Measurements from ENCODE around the gene NR6A1.

The NR6A1 gene

DNA sequence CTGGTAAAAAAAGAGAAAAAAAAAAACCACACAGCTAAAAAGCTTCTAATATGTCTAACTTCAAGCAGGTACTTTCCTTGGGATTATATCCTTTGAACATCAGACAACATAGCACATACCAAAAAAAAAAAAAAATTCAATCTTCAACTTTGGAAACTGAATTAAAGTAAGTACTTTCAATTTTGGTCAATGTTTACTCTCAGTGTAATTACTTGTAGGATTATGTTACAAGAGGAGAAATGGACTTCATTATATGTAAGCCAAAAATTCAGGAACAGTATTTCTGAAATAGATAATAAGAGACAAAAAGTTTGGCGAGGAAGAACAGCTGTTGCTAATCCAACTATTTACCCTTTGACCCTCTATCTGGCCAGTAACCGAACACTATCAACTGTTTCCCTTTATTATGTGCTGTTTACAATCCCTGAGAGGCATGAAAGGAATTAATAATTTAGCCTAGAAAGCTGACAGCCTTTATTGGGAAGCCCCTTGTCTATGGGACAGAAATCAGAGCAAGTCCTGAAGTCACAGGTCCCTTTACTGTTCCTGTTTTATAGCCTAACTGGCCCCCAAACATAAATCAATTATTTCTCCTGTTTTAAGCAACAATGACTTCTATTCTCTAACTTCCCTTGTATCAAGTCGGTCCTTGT lies 46.6 kb downstream of the NR6A1 start:
- no peak for DNase-seq (ENCODE audit: low read depth in 3 of 3)

DNA sequence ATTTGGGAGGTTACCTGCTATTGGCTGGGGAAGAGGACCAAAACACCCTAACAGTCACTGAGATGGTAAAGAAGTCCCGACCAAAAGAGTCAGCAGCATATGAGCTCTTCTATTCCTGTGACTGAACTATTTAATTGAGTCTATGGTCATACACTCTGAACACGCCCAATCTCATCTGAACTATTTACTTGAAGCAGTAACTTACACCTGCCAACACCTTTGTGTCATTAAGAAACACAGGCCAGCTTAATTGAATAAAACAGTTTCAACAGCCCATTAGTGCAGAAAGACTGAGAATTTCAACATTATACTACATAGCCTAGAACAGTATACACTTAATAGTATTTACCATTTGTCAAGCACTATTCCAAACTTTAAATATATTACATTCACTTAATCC lies 47.8 kb downstream of the NR6A1 start:
- DNase-seq (ENCODE audit: low read depth in 3 of 3) = no peak

DNA sequence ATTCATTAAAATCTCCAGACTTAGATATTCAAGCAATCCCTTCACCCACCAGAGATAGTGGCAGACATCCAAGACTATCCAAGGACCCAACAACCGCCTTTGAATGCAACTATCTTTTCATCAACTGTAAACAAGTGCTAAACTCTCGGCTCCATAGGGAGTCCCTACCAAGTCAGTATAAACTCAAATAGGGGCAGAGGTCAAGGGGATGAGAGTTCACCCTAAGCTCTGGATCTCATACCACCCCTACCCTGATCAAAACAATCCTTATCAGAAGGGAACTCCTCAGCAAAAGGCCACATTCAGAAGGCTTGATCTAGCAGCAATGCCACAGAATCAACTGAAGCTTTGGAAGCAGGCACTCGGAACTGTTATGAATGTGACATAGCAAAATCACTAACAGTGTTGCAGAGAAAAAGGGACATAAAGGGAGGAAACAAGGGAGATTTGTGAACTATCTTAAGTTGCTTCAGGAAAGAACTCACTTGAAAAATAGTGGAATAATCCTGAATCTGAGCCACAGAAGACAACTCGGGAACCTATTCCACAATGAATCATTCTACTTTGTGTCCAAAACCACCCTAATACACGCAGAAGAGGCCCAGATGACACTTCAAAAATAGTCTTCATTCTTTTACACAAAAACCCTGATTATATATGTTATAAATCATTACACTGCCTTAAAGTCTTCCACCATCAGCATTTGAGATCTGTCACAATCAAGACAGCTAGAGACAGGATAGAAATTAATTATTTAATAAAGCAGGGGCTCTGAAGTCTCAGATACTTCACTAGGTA lies 49.8 kb downstream of the NR6A1 start:
- no peak for DNase-seq (ENCODE audit: low read depth in 3 of 3)

- no peak for DNase-seq (ENCODE audit: low read depth in 3 of 3)
Observed at GRCh38 chr9:124720429-124721108, 50.5 kb downstream of the NR6A1 start.

DNA sequence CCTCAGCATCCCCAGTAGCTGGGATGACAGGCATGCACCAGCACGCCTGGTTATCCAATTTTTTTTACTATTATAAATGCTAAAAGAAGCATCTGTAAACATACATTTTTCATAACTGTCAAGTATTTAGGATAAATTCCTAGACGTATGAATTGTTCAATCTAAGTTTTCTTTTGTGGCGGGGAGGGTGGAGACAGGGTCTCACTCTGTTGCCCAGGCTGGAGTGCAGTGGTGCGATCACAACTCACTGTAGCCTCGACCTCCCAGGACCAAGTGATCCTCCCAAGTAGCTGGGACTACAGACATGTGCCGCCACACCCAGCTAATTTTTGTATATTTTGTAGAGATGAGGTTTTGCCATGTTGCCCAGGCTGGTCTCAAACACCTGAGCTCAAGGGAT lies 52.2 kb downstream of the NR6A1 start:
- DNase-seq (ENCODE audit: low read depth in 3 of 3) = no peak

DNA sequence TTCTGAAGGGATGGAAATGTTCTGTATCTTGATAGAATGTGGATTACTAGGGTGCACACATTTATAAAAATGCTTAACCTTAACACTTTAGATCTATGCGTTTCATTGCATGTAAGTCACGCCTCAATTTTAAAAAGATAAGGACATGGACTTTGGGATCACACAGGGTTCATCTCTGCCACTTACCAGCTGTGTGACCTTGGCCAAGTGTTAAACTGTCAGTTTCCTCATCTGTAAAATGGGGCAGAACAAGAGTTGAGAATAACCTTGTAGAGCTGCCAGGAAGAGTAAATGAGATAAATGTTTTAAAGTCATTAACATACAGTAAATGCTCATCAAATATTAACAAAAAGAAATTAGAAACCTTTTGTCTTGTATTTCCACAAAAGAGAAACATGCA lies 53.5 kb downstream of the NR6A1 start:
- DNase-seq (ENCODE audit: low read depth in 3 of 3) = no peak

- DNase-seq (ENCODE audit: low read depth in 3 of 3) = no peak
Observed at GRCh38 chr9:124716808-124717207, 54.3 kb downstream of the NR6A1 start.

DNA sequence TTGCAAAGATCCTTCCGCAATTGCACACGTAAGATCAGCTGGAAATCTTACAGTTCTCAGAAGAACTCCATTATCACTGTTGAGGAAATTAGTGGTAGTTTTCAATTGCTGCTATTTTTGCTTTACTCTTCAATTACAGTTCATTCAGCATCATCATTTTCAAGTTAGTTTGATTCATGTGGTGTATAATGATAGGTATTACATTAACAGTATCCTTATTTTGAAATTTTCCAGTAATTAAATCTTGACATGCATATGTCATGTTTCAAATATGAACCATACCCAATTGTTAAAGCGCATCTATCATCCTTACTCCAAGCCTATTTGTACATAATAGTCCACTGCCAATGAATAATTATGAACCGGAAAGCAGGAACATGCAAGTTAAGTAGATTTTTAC lies 60.3 kb downstream of the NR6A1 start:
- DNase-seq (ENCODE audit: low read depth in 3 of 3) = no peak

GRCh38 chr9:124709292-124709690 lies 61.8 kb downstream of the NR6A1 start:
- no peak for DNase-seq (ENCODE audit: low read depth in 3 of 3)

DNA sequence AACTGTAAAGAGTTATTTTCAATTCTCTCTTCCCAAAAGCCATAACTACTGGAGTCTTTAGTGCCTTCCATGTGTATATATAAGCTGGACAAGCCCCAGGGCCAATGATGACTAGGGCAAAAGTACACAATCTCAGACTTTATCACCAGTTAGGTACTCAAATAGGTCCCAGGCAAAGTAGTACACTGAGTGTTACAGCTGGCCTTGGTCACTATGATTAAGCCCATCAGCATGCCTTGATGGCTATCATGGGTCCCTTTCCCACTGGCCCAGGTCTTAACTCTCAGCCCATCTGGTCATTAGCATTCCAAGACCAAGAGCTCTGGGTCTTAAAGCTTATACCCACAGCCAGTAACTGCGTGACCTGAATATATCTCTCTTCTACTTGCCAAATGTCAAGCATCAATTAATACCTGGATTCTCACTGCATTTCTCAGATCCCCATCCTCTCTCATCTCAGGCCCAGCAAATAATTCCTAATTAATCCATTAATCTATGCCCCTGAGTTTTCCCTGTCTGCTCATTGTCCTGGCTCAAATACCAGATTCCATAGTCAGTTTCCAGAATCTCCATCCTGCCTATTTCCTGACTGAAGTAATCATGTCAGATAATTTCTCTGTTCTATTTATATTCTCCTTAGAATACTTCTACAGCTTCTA lies 62.3 kb downstream of the NR6A1 start:
- no peak for DNase-seq (ENCODE audit: low read depth in 3 of 3)

DNA sequence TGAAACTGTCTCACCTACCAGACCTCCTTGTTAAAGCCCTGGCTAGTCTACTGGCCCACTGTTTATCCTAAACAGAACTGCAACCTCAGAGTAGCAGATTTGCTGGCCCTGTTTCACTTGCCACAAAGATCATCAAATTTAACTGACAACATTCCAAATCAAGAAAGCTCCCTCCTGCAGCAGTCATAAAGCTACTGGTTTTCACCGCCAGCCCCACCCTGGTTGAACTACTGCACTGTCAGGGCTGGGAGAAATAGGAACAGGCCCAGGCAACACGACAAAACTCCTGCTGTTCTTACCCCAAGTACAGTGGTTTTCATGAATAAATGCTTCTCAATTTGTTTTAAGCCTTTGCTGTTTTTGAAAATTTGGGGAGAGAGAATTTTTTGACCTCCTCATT lies 63.0 kb downstream of the NR6A1 start:
- no peak for DNase-seq (ENCODE audit: low read depth in 3 of 3)

DNA sequence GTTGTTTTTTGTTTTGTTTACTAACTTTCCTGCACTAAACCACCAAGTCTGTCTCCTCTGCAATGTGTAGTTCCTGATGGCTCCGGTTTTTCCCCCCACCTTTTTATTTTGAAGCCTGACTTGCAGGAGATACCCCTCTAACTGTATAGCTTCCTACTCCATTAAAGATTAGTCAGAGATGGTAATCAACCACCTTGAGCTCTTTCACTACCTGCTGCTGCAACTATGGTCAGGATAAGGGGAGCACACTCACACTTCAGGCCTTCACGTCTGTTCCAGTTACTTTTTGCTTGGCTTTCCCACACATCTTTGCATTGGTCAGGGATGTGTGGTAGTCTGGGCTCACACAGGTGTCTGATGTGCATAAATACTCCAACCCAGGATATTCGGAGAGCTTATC lies 63.4 kb downstream of the NR6A1 start:
- no peak for DNase-seq (ENCODE audit: low read depth in 3 of 3)

DNA sequence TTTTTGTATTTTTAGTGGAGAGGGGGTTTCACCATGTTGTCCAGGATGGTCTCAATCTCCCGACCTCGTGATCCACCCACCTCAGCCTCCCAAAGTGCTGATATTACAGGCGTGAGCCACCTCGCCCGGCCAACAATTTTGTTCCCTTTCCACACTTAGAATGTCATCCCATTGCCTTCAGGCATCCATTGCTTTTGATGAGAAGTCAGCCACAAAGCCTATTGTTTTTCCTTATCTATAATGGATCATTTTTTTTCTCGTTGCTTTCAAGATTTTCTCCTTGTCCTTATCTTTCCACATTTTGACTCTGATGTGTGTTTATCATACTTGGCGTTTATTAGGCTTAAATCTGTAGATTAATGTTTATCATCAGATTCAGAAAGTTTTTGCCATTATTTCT lies 64.4 kb downstream of the NR6A1 start:
- no peak for DNase-seq (ENCODE audit: low read depth in 3 of 3)

DNA sequence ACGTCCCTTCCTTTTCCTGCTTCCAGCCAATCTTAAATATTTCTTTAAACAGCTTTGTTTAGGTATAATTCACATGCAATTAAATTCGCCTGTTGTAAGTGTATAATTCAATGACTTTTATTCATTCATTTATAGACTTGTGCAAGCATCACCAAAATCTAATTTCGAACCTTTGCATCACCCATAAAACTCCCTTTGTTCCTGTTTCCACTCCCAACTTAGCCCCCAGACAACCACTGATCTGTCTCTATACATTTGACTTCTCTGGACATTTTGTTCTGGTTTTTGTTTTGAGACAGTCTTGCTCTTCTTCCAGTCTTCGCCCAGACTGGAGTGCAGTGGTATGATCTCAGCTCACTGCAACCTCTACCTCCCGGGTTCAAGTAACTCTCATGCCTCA lies 71.5 kb downstream of the NR6A1 start:
- DNase-seq (ENCODE audit: low read depth in 3 of 3) = no peak

DNA sequence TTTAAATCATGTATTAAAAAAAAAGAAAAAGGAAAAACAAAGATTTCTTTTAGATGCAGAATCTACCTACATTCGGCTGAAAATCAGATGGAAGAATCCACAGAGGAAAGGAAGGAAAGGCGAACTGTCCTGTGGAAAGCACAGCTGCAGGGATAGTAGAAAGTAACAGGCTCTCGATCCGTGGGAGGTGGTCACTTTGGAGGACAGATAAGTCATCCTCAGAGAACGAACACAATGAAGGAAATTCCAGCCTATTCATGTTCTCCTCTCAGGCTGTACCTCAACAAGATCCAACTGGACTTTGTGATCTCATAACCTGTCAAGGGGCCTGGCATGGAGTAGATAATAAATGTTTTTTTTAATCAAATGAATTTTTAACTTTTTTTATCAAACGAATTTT lies 72.8 kb downstream of the NR6A1 start:
- DNase-seq (ENCODE audit: low read depth in 3 of 3) = no peak

DNA sequence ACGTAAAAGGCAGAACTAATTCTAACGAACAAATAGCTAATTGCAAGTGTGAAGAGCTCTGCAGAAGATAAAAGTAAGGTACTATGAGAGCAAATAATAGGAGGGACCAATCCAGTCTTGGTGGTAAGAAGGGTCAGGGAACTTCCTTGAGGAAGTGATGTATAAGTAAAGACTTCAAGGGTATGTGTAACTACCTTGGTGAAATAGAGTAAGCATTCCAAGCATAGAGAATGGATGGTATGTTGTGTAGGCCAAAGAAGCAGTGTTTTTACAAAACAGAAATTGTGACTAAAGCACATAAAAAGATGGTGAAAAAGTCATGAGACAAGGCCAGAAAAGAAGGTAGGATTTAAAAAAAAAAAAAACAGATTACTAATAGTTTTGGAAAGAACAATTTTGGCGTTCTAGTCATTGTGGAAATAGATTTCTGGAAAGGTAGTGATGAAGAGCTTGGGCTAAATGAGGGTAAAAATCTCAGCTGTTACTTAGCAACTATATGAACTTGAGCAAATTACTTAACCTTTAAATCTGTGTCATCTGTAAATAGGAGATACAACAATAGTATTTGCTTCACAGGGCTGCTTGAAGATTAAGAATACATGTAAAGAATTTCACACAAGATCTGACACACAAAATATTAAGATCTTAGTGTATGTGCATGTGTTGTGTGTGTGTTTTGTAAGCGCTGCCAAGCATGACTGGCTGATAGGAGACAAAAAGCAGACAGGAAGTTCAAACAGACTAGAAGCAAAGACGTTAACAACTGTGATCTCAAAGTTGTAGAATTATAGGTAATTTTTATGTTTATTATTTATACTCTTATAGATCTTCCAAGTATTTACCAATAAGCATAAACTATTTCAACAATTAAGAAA lies 73.5 kb downstream of the NR6A1 start:
- no peak for DNase-seq (ENCODE audit: low read depth in 3 of 3)

- no peak for DNase-seq (ENCODE audit: low read depth in 3 of 3)
Observed at GRCh38 chr9:124696101-124696500, 75.0 kb downstream of the NR6A1 start.

DNA sequence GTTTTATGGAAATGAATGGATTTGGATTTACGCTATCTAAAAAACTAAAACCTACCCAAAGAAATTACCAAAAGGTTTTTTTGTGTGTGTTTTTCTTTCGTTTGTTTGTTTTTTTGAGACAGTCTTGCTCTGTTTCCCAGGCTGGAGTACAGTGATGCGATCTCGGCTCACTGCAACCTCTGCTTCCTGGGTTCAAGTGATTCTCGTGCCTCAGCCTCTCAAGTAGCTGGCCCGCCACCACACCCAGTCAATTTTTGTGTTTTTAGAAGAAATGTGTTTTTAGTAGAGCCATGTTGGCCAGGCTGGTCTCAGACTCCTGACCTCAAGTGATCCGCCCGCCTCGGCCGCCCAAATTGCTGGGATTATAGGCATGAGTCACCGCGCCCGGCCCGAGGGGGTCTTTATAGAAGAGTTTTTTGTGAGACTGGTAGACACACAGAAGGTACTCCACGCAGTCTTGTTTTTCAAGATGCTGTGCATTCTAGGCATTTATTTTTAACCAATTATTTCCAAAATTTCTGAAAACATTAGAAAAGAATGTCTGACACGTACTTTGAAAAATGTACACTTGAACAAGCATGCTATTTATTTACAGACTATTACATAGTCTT lies 75.7 kb downstream of the NR6A1 start:
- DNase-seq (ENCODE audit: low read depth in 3 of 3) = no peak

DNA sequence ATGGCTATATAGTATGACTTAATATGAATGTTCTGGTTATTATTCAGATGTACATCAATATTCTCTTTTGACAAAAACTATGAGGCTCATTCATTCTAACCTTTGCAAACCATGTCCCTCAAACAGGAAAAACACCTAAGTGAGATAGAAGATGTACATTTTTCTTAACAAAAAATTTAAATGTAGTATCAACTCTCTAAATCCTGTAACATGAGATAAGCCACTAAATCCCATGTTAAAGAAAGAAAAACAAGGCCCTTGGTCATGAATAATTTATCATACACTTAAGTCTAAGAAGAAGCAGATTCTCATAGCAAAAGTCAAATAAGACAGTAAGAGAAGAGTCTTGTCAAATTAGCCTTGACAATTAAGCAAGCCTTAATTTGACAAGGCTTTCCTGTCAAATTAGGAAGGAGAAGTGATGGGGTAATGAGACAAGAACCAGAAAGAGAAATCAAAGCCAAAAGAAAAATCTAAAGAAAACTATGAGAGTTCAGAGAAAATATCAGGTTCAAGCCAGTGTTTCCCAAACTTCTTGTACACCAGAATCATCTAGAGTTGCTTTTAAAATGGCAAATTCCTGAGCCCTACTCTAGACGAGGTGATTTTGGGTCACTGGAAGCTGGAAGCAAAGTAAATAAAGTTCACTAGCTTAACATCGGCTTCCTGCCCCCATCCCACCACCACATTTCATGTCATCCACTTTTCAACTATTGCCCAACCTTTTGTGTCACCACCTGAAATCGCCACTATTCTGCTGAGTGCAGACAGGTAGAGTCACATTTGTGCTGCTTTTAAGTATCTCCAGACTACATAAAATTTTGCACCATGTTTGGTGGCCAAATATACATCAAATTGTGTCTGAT lies 76.5 kb downstream of the NR6A1 start:
- DNase-seq (ENCODE audit: low read depth in 3 of 3) = no peak

DNA sequence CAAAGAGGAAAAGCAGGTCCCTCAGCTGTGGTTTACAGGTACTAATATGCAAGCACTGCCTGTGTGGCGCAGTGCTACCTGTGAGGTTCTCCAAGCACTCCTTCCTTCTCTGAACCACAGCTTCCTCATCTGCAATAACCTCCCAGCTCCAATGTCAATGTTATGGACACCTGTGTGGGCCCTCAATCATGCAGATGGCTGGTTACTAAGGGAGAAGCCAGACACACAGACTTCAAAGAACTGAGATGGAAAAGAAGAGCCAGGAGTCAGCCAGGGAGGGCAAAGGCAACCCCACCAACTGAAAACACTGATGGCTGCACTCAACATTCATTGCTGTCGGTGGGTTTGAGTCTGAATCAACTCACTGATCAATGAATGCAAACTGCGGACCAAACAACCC lies 77.7 kb downstream of the NR6A1 start:
- DNase-seq (ENCODE audit: low read depth in 3 of 3) = no peak
